WTC11 (cell line): ENCODE results near the gene ACTG2. TPM values are rescaled to one million over a fixed set of nuclear protein-coding genes. Genes with fewer than 3 reads are reported as not detected.

ENCODE experiments used
- ATAC-seq: fragments of 200-7000 bp; cut with Tn5 transposase; 2 replicates; pipeline ENCODE4 v1.10.0; 2021; ENCODE audit warnings: mild to moderate bottlenecking, moderate library complexity
- CTCF ChIA-PET: fragments of 300-600 bp; sonication (Branson Sonifier 250); formaldehyde crosslinking; loops from one replicate; lab custom pipeline; 2021; ENCODE audit warnings: antibody characterized with exemption; lab: Charles Lee
- POLR2A ChIA-PET: fragments of 350-600 bp; sonication (Branson Sonifier 250); formaldehyde crosslinking; loops from one replicate; lab custom pipeline; 2021; ENCODE audit warnings: antibody characterized with exemption; lab: Charles Lee
- DNase-seq: peaks from one replicate; pipeline ENCODE4 v3.0.0; 2021; ENCODE audit warnings: low spot score
- H3K27ac Mint-ChIP-seq: 2 replicates; pipeline ENCODE4 v1.8.0; 2021; ENCODE audit warnings: mixed read lengths
- H3K27me3 Mint-ChIP-seq: 2 replicates; pipeline ENCODE4 v1.8.0; 2021; ENCODE audit warnings: low read depth, mild to moderate bottlenecking, moderate library complexity, mixed read lengths
- H3K36me3 Mint-ChIP-seq: 2 replicates; pipeline ENCODE4 v1.8.0; 2021; ENCODE audit warnings: mixed read lengths
- H3K4me1 Mint-ChIP-seq: 2 replicates; pipeline ENCODE4 v1.8.0; 2022; ENCODE audit warnings: mixed read lengths
- H3K4me3 Mint-ChIP-seq: 2 replicates; pipeline ENCODE4 v1.8.0; 2021; ENCODE audit warnings: mild to moderate bottlenecking, moderate library complexity, mixed read lengths
- H3K9me3 Mint-ChIP-seq: 2 replicates; pipeline ENCODE4 v1.8.0; 2021; ENCODE audit warnings: mixed read lengths
- AFF4 ChIP-seq: sonication (generic); formaldehyde crosslinking; IDR thresholded peaks from 2 replicates; pipeline ENCODE4 v1.8.1; 2023; ENCODE audit warnings: mild to moderate bottlenecking, missing genetic modification reagents, borderline replicate concordance
- ATF3 ChIP-seq: sonication (generic); formaldehyde crosslinking; conservative IDR thresholded peaks from 2 replicates; pipeline ENCODE4 v1.8.1; 2022; ENCODE audit warnings: mild to moderate bottlenecking, missing genetic modification reagents
- CBFB ChIP-seq: sonication (generic); formaldehyde crosslinking; IDR thresholded peaks from 2 replicates; pipeline ENCODE4 v1.8.1; 2022; ENCODE audit warnings: mild to moderate bottlenecking, low read depth, missing genetic modification reagents
- CREB1 ChIP-seq: sonication (generic); formaldehyde crosslinking; IDR thresholded peaks from 2 replicates; pipeline ENCODE4 v1.8.0; 2023; ENCODE audit warnings: mild to moderate bottlenecking, missing genetic modification reagents
- EMX1 ChIP-seq: fragments of 250-450 bp; sonication (Bioruptor Pico); IDR thresholded peaks from 2 replicates; pipeline ENCODE4 v1.8.0; 2021; ENCODE audit warnings: mild to moderate bottlenecking
- ESRRA ChIP-seq: sonication (generic); formaldehyde crosslinking; IDR thresholded peaks from 2 replicates; pipeline ENCODE4 v1.8.1; 2022; ENCODE audit warnings: mild to moderate bottlenecking, missing genetic modification reagents, borderline replicate concordance
- FOXK1 ChIP-seq: sonication (generic); formaldehyde crosslinking; IDR thresholded peaks from 2 replicates; pipeline ENCODE4 v1.8.0; 2022; ENCODE audit warnings: mild to moderate bottlenecking, moderate library complexity, missing genetic modification reagents
- FOXP1 ChIP-seq: sonication (generic); formaldehyde crosslinking; IDR thresholded peaks from 2 replicates; pipeline ENCODE4 v1.8.0; 2022; ENCODE audit warnings: missing genetic modification reagents, mild to moderate bottlenecking, moderate library complexity, borderline replicate concordance
- FOXP4 ChIP-seq: sonication (generic); formaldehyde crosslinking; IDR thresholded peaks from 2 replicates; pipeline ENCODE4 v1.8.0; 2022; ENCODE audit warnings: mild to moderate bottlenecking, missing genetic modification reagents
- NR3C1 ChIP-seq: sonication (generic); formaldehyde crosslinking; conservative IDR thresholded peaks from 2 replicates; pipeline ENCODE4 v1.8.1; 2023; ENCODE audit warnings: low read depth, mild to moderate bottlenecking, missing genetic modification reagents
- PRDM15 ChIP-seq: sonication (generic); formaldehyde crosslinking; IDR thresholded peaks from 2 replicates; pipeline ENCODE4 v1.8.0; 2022; ENCODE audit warnings: missing genetic modification reagents
- PREB ChIP-seq: sonication (generic); formaldehyde crosslinking; IDR thresholded peaks from 2 replicates; pipeline ENCODE4 v1.8.1; 2022; ENCODE audit warnings: mild to moderate bottlenecking, missing genetic modification reagents, moderate library complexity, borderline replicate concordance
- TCF7 ChIP-seq: sonication (generic); formaldehyde crosslinking; IDR thresholded peaks from 2 replicates; pipeline ENCODE4 v1.8.0; 2022; ENCODE audit warnings: mild to moderate bottlenecking, low read depth, missing genetic modification reagents, moderate library complexity
- TEAD4 ChIP-seq: sonication (generic); formaldehyde crosslinking; IDR thresholded peaks from 2 replicates; pipeline ENCODE4 v1.8.0; 2022; ENCODE audit warnings: mild to moderate bottlenecking, missing genetic modification reagents
- ZMAT4 ChIP-seq: fragments of 250-450 bp; sonication (Bioruptor Pico); IDR thresholded peaks from 2 replicates; pipeline ENCODE4 v1.9.0; 2021; ENCODE audit warnings: mild to moderate bottlenecking
- ZNF396 ChIP-seq: fragments of 250-450 bp; sonication (Bioruptor Pico); IDR thresholded peaks from 2 replicates; pipeline ENCODE4 v1.8.0; 2021; ENCODE audit warnings: mild to moderate bottlenecking, moderate library complexity, borderline replicate concordance
- ZNF425 ChIP-seq: fragments of 250-450 bp; sonication (Bioruptor Pico); conservative IDR thresholded peaks from 2 replicates; pipeline ENCODE4 v1.9.0; 2021; ENCODE audit warnings: mild to moderate bottlenecking
- ZNF512 ChIP-seq: sonication (generic); formaldehyde crosslinking; IDR thresholded peaks from 2 replicates; pipeline ENCODE4 v1.8.1; 2022; ENCODE audit warnings: missing genetic modification reagents, borderline replicate concordance
- total RNA-seq: library from RNA; stranded (reverse); gene quantifications from 3 replicates; pipeline ENCODE4 v1.2.3, GENCODE V29; 2021

The ACTG2 gene
- total RNA-seq, 1 experiment from 2014 or later = 2.7 TPM

GRCh38 chr2:73946215-73946614 is 53.4 kb downstream of the ACTG2 start:
- Mint-ChIP-seq H3K27me3 (no peaks in the 10 kb centered on the region), H3K9me3 (no peaks in the 10 kb centered on the region), H3K4me3 (no peak overlapping the region)
- ChIA-PET POLR2A (no interaction called here), CTCF (interaction anchor here (1.2 to 1.3 kb wide), 2 partner anchors 25 to 38 kb away, joined by 3 read pairs; no protein-coding TSS in a partner anchor)
- TF ChIP-seq NR3C1 (no peak), ZNF396 (CRISPR knock-in tag) (no peak), AFF4 (CRISPR knock-in tag) (no peak), ZNF425 (CRISPR knock-in tag) (no peak), ZMAT4 (CRISPR knock-in tag) (no peak), TEAD4 (no peak), TCF7 (no peak), ESRRA (no peak), CBFB (CRISPR knock-in tag) (no peak), FOXP1 (CRISPR knock-in tag) (no peak), PREB (no peak), FOXK1 (CRISPR knock-in tag) (no peak)
- TF ChIP-seq, all 79 proteins: peak for 0
- ATAC-seq (no peak), DNase-seq (no peak)
- peaks cover 40% of the 10 kb centered on the region for H3K36me3 Mint-ChIP-seq
- no peak overlapping the region for H3K27ac Mint-ChIP-seq
- H3K4me1 Mint-ChIP-seq = no peaks in the 10 kb centered on the region

- DNase-seq (no peak), ATAC-seq (no peak)
- Mint-ChIP-seq H3K4me3 (no peak overlapping the region), H3K27ac (no peak overlapping the region), H3K36me3 (peaks cover 42% of the 10 kb centered on the region), H3K9me3 (no peaks in the 10 kb centered on the region), H3K4me1 (no peaks in the 10 kb centered on the region), H3K27me3 (no peaks in the 10 kb centered on the region)
- ChIA-PET POLR2A (no interaction called here), CTCF (interaction anchor here (1.2 kb wide), 1 partner anchor 38 kb away, joined by 3 read pairs; no protein-coding TSS in a partner anchor)
- TF ChIP-seq CREB1 (no peak), ZNF512 (CRISPR knock-in tag) (no peak), FOXP4 (no peak), EMX1 (CRISPR knock-in tag) (no peak), ATF3 (CRISPR knock-in tag) (no peak), PRDM15 (CRISPR knock-in tag) (no peak), NR3C1 (no peak)
Measured at GRCh38 chr2:73946666-73947065, 53.9 kb downstream of the ACTG2 start.
